Glomerular visceral epithelial cell (primary cell): ENCODE measurements around the gene MYO15B.
A peak's percentile ranks its signal among the peaks of the same experiment; 100 is the strongest.

Source experiments
- DNase-seq: peaks from one replicate; pipeline ENCODE4 v3.0.0-alpha.2; 2016; ENCODE audit errors: extremely low spot score

MYO15B gene

DNA sequence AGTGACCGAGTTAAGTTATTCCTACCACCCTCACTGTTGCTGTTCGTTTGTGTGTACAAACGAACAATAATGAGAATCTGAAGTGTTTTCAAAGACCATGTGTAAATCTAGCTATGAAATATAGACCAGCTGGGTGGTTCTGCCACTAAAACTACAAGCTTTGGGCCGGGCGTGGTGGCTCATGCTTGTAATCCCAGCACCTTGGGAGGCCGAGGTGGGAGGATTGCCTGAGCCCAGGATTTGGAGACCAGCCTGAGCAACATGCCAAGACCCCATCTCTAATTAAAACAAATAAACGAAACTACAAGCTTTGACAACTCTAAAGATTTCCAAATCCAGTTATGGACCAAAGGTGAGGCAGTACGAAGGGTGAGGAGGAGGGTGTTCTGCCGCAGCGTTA lies 78.4 kb downstream of the MYO15B start:
- no peak for DNase-seq

DNA sequence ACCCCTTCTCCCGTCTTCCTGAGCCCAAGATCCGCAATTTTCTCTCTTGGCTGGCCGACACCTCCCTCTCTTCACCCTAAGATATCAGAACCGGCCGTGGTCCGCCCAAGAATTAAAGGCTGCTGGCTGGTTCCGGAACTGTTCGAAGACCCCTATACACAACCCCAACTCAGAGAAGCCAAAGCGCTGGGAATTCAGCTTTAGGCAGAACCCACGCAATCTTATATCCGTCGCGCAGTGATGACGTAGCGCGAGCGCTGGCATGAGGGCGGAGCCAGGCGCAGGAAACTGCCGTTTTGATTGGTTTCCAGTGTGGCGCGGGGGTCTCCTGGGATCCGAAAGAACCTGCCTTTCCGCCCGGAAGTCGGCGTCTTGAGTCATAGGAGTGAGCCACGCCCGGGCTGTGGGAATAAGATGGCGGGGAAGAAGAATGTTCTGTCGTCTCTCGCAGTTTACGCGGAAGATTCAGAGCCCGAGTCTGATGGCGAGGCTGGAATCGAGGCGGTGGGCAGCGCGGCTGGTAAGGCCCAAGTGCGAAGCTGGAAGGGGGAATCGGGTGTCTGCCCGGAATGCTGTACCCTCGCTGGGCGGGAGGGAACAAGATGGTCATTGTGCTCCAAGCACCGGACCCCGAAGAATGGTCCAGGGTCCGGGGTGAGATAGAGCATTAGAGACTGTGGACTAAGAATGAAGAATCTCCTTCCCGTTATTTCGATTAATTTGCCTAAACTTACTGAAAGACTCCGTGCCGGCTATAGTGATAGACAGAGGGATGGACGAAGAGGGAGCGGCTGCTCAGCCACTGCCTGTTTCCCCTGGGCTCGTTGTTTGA lies 79.6 kb downstream of the MYO15B start, which contains the start of the genes RECQL5 and SAP30BP:
Gene RECQL5, minus strand, starts transcription at position 196 of the 832 bp plus-strand sequence. CDS start 597 bp downstream, outside the sequence.
Gene SAP30BP, plus strand, starts transcription at position 380 of the 832 bp plus-strand sequence. Its CDS starts 35 bp downstream, at position 415.
- DNase-seq = peak; percentile 98

DNA sequence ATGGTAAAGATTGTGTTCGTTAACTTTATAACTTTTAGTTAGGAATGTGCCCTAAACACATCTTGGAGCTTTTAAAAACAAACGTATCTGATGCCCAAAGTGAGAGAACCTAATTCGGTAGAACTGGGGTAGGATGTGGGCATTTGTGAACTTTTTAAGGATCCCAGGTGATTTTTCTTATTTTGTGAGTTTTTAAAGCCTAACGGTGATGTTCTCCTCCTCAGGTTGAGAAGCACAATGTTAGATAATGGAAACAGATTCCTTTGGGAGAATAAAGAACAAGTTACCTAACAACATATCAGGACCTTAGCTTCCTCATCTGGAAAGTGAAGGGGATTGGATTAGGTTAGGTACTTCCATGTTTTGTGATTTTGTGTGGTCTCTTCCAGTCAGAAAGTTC lies 80.2 kb downstream of the MYO15B start:
- DNase-seq = no peak

DNA sequence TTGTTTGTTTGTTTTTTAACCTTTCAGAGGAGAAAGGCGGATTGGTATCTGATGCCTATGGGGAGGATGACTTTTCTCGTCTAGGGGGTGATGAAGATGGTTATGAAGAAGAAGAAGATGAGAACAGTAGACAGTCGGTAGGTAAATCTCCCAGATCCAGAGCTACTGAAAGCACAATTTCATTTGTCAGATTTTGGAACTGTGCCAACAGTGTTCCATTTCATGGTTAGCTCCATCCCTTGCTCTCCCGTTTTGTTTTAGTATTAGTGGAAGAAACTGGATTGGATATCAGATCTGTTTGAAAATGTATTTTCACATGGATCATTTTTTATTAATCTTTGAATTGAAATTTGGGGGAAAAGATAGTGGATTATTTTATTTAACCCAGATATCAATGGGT lies 80.9 kb downstream of the MYO15B start:
- DNase-seq = no peak

DNA sequence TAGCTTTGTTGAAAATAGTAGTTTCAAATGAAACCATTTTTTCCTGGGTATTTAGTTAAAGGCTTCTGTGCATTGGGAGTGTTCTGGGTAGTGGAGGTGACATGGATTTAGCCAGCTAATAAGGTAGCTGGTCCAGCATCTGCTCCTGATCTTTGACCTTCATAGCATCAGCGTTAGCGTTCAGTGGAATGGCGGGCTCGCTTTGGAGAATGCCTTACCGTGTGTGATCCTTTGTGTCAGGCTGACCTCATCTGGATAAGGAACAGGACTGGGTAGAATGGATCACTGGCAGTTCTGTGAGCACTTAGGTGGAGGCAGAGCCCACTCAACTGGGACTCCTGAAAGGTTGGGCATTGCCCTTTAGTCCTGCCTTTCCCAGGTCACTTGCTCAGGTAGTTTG lies 83.3 kb downstream of the MYO15B start:
- no peak for DNase-seq

DNA sequence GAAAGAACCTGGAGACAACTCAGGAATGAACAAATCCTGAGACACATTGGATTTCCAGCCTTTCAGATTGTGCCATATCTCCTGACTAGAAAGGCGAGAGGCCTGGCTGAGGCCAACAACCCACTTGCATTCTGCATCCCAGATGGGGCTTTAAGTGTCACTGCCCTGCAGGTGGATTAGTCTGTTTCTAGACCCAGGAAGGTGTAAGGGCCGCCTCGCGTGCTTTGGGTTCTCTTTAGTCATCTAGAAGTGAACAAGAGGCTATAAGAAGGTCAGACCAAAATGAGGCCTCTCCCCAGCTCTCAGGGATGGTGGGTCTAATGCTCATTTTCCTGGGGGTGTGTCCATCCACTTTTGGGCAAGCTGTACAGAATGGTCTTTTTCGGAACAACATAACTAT lies 84.4 kb downstream of the MYO15B start:
- no peak for DNase-seq

DNA sequence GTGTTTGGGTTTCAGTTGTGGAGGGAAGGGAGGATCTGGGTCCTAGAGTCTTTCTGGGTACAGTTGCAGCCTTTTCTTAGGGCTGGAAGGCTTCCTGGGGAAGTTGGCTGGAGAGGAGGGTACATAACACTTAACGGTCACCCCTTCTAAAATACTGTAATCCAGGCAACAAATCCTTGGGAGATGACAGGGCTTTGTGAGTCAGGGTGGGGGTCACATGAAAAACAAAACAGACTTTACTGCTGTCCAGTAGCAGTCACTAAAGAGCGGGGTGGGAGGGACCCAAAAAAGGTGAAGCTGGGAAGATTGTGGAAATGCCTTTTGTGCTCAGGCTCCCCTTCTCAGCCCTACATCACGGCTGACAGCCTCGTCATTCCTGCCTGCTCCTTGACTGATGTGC lies 85.9 kb downstream of the MYO15B start:
- no peak for DNase-seq
